ENCODE data around the gene HSBP1L1. TPM values are rescaled to one million over a fixed set of nuclear protein-coding genes. Genes with fewer than 3 reads are reported as not detected.

HSBP1L1 gene
- total and polyA plus RNA-seq, 2 of the 13 experiments (the other 11 are each of a cell fraction or from before 2014, with no cell fraction given): 22.6 to 45.1 TPM

DNA sequence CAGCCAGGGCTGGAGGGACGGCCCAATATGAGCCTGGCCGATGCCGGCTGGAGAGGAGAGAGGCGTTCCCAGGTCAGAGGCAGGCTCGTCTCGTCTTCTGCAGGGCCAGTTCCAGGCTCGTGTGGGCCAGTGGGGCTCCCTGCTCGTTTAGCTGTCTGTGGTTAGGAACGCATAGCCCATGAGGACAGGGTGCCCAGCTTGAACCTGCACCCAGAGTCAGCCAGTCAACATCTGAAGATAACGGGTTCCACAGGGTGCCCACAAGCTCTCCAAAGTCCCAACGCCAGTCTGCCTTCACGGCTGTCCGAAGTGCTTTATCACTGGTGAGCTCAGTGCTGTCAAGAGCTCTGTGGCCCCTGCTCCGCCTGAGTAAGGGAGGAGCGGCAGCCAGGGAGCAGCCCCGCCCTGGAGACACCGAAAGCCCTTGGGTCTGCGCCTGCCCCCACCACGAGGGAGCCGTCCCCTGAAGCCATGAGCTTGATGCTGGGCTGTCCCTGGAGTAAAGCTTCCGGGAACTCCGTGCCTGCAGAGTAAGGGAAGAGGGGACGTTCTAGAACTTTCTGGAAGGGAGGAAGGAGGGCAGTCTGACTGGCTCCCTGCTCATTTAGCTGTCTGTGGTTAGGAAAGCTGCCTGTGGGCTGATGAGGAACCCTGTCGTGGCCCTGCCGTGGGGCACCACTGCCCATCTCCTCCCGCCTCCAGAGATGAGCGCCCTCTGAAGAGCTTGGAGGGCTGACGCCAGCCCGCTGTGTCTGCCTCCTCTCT is 2.7 kb upstream of the HSBP1L1 start (continued):
- TF ChIP-seq GABPA (IDR thresholded peaks at IDR 0.05; ENCODE audit: low read depth, low read length): 0 out of 2 replicates have a peak, but pooled peaks have one; percentile 9
- TF ChIP-seq GABPA (CRISPR knock-in tag; IDR thresholded peaks at IDR 0.05; ENCODE audit: low read depth): no peak
- no peak for TF ChIP-seq ARNT2 (CRISPR knock-in tag; IDR thresholded peaks at IDR 0.05; ENCODE audit: low read depth)
- TF ChIP-seq ZNF331 (CRISPR knock-in tag; IDR thresholded peaks at IDR 0.05): 0 out of 2 replicates have a peak, but pooled peaks have one; percentile 2
- peak; percentile 9; the same call in 1 of the 2 replicates for TF ChIP-seq ZNF768 (CRISPR knock-in tag; IDR thresholded peaks at IDR 0.05)
- TF ChIP-seq, protein P1, sequence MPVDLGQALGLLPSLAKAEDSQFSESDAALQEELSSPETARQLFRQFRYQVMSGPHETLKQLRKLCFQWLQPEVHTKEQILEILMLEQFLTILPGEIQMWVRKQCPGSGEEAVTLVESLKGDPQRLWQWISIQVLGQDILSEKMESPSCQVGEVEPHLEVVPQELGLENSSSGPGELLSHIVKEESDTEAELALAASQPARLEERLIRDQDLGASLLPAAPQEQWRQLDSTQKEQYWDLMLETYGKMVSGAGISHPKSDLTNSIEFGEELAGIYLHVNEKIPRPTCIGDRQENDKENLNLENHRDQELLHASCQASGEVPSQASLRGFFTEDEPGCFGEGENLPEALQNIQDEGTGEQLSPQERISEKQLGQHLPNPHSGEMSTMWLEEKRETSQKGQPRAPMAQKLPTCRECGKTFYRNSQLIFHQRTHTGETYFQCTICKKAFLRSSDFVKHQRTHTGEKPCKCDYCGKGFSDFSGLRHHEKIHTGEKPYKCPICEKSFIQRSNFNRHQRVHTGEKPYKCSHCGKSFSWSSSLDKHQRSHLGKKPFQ (CRISPR knock-in tag; IDR thresholded peaks at IDR 0.05; ENCODE audit: insufficient replicate concordance): no peak
- TF ChIP-seq, protein P2, sequence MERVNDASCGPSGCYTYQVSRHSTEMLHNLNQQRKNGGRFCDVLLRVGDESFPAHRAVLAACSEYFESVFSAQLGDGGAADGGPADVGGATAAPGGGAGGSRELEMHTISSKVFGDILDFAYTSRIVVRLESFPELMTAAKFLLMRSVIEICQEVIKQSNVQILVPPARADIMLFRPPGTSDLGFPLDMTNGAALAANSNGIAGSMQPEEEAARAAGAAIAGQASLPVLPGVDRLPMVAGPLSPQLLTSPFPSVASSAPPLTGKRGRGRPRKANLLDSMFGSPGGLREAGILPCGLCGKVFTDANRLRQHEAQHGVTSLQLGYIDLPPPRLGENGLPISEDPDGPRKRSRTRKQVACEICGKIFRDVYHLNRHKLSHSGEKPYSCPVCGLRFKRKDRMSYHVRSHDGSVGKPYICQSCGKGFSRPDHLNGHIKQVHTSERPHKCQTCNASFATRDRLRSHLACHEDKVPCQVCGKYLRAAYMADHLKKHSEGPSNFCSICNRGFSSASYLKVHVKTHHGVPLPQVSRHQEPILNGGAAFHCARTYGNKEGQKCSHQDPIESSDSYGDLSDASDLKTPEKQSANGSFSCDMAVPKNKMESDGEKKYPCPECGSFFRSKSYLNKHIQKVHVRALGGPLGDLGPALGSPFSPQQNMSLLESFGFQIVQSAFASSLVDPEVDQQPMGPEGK (CRISPR knock-in tag; IDR thresholded peaks at IDR 0.05): peak; percentile 60
- TF ChIP-seq, protein P3, sequence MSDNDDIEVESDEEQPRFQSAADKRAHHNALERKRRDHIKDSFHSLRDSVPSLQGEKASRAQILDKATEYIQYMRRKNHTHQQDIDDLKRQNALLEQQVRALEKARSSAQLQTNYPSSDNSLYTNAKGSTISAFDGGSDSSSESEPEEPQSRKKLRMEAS (IDR thresholded peaks at IDR 0.05): peak; percentile 50
- TF ChIP-seq ZNF260 (CRISPR knock-in tag; IDR thresholded peaks at IDR 0.05; ENCODE audit: borderline replicate concordance, low read depth): no peak
- TF ChIP-seq ZNF672 (CRISPR knock-in tag; IDR thresholded peaks at IDR 0.05): no peak
- TF ChIP-seq, protein P4, sequence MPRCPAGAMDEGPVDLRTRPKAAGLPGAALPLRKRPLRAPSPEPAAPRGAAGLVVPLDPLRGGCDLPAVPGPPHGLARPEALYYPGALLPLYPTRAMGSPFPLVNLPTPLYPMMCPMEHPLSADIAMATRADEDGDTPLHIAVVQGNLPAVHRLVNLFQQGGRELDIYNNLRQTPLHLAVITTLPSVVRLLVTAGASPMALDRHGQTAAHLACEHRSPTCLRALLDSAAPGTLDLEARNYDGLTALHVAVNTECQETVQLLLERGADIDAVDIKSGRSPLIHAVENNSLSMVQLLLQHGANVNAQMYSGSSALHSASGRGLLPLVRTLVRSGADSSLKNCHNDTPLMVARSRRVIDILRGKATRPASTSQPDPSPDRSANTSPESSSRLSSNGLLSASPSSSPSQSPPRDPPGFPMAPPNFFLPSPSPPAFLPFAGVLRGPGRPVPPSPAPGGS (CRISPR knock-in tag; IDR thresholded peaks at IDR 0.05): 0 out of 2 replicates have a peak, but pooled peaks have one; percentile 11
- TF ChIP-seq CBX5 (CRISPR knock-in tag; IDR thresholded peaks at IDR 0.05; ENCODE audit: borderline replicate concordance): 0 out of 2 replicates have a peak, but pooled peaks have one; percentile 25
- 0 out of 2 replicates have a peak, but pooled peaks have one; percentile 37 for TF ChIP-seq ZNF292 (CRISPR knock-in tag; IDR thresholded peaks at IDR 0.05; ENCODE audit: borderline replicate concordance, low read depth)
- 0 out of 2 replicates have a peak, but pooled peaks have one; percentile 21 for TF ChIP-seq PHF8 (CRISPR knock-in tag; IDR thresholded peaks at IDR 0.05)
- no peak for TF ChIP-seq ZBTB42 (CRISPR knock-in tag; IDR thresholded peaks at IDR 0.05)
- TF ChIP-seq, protein P5, sequence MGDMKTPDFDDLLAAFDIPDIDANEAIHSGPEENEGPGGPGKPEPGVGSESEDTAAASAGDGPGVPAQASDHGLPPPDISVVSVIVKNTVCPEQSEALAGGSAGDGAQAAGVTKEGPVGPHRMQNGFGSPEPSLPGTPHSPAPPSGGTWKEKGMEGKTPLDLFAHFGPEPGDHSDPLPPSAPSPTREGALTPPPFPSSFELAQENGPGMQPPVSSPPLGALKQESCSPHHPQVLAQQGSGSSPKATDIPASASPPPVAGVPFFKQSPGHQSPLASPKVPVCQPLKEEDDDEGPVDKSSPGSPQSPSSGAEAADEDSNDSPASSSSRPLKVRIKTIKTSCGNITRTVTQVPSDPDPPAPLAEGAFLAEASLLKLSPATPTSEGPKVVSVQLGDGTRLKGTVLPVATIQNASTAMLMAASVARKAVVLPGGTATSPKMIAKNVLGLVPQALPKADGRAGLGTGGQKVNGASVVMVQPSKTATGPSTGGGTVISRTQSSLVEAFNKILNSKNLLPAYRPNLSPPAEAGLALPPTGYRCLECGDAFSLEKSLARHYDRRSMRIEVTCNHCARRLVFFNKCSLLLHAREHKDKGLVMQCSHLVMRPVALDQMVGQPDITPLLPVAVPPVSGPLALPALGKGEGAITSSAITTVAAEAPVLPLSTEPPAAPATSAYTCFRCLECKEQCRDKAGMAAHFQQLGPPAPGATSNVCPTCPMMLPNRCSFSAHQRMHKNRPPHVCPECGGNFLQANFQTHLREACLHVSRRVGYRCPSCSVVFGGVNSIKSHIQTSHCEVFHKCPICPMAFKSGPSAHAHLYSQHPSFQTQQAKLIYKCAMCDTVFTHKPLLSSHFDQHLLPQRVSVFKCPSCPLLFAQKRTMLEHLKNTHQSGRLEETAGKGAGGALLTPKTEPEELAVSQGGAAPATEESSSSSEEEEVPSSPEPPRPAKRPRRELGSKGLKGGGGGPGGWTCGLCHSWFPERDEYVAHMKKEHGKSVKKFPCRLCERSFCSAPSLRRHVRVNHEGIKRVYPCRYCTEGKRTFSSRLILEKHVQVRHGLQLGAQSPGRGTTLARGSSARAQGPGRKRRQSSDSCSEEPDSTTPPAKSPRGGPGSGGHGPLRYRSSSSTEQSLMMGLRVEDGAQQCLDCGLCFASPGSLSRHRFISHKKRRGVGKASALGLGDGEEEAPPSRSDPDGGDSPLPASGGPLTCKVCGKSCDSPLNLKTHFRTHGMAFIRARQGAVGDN (CRISPR knock-in tag; IDR thresholded peaks at IDR 0.05): peak; percentile 92
- 0 out of 2 replicates have a peak, but pooled peaks have one; percentile 28 for TF ChIP-seq PRMT3 (CRISPR knock-in tag; IDR thresholded peaks at IDR 0.05; ENCODE audit: borderline replicate concordance, low read depth)
- 0 out of 2 replicates have a peak, but pooled peaks have one; percentile 44 for TF ChIP-seq ZNF580 (CRISPR knock-in tag; IDR thresholded peaks at IDR 0.05; ENCODE audit: borderline replicate concordance, low read depth)
- peak; percentile 7; the same call in 1 of the 2 replicates for TF ChIP-seq SAP130 (CRISPR knock-in tag; IDR thresholded peaks at IDR 0.05; ENCODE audit: low read depth)

Measured in HepG2 (cell line).